ENCODE results near the gene SLCO2A1.

Gene SLCO2A1

GRCh38 chr3:133930341-133930933, 99.3 kb downstream of the SLCO2A1 start:
- peak; percentile 47 for DNase-seq

GRCh38 chr3:133928903-133929607, 100.7 kb downstream of the SLCO2A1 start:
- no peak for DNase-seq

- DNase-seq: no peak
These were observed 101.4 kb downstream of the SLCO2A1 start for GRCh38 chr3:133928136-133928893.

GRCh38 chr3:133927540-133928066, 102.1 kb downstream of the SLCO2A1 start:
- no peak for DNase-seq

- no peak for DNase-seq
These were observed 102.8 kb downstream of the SLCO2A1 start for GRCh38 chr3:133926736-133927539.

- no peak for DNase-seq
These were observed 103.6 kb downstream of the SLCO2A1 start for GRCh38 chr3:133925960-133926735.

GRCh38 chr3:133924041-133924440, 105.7 kb downstream of the SLCO2A1 start:
- no peak for DNase-seq

GRCh38 chr3:133921592-133921991, 108.1 kb downstream of the SLCO2A1 start:
- no peak for DNase-seq

- no peak for DNase-seq
These were observed 112.6 kb downstream of the SLCO2A1 start for GRCh38 chr3:133917144-133917543.

GRCh38 chr3:133915685-133916658, 113.8 kb downstream of the SLCO2A1 start:
- DNase-seq: no peak

GRCh38 chr3:133914839-133915600, 114.7 kb downstream of the SLCO2A1 start:
- no peak for DNase-seq

- no peak for DNase-seq
These were observed 119.3 kb downstream of the SLCO2A1 start for GRCh38 chr3:133910422-133910821.

GRCh38 chr3:133905376-133905775, 124.3 kb downstream of the SLCO2A1 start:
- DNase-seq: no peak

GRCh38 chr3:133901847-133902246, 127.9 kb downstream of the SLCO2A1 start:
- no peak for DNase-seq

- DNase-seq: no peak
These were observed 128.6 kb downstream of the SLCO2A1 start for GRCh38 chr3:133901083-133901482.

- DNase-seq: no peak
These were observed 130.4 kb downstream of the SLCO2A1 start for GRCh38 chr3:133899311-133899710.

GRCh38 chr3:133897547-133897946, 132.2 kb downstream of the SLCO2A1 start:
- DNase-seq: no peak

GRCh38 chr3:133896002-133896761, 133.5 kb downstream of the SLCO2A1 start:
- no peak for DNase-seq
